Neural cell (in vitro differentiated cells): ENCODE data around the gene GUCA2A. TPM values are rescaled to one million over a fixed set of nuclear protein-coding genes. Genes with fewer than 3 reads are reported as not detected.

Experiments
- H2AFZ ChIP-seq: fragments of 200-600, 300-800 bp; sonication (generic), shearing (Covaris generic); 2 replicates; pipeline ENCODE4 v1.6.0; 2014; ENCODE audit warnings: low read depth, mild to moderate bottlenecking, antibody characterized with exemption, low read length, moderate library complexity
- H3F3A ChIP-seq: fragments of 200-600 bp; shearing (Covaris generic); 2 replicates; pipeline ENCODE4 v1.6.1; 2016; ENCODE audit warnings: mild to moderate bottlenecking, moderate library complexity, mixed read lengths, antibody characterized with exemption, low read length; ENCODE audit not compliant: insufficient read depth, poor library complexity, severe bottlenecking
- H3K27ac ChIP-seq: fragments of 200-600, 300-800 bp; sonication (generic), shearing (Covaris generic); 2 replicates; pipeline ENCODE4 v1.5.1; 2014; ENCODE audit warnings: mild to moderate bottlenecking, low read length, moderate library complexity
- H3K27me3 ChIP-seq: fragments of 300-800, 200-600 bp; sonication (generic), shearing (Covaris generic); 2 replicates; pipeline ENCODE4 v1.6.0; 2014; ENCODE audit warnings: mild to moderate bottlenecking, low read depth, low read length, moderate library complexity; ENCODE audit not compliant: insufficient read depth
- H3K36me3 ChIP-seq: fragments of 300-800, 200-600 bp; sonication (generic), shearing (Covaris generic); 2 replicates; pipeline ENCODE4 v1.5.1; 2014; ENCODE audit warnings: mild to moderate bottlenecking, antibody characterized with exemption, low read length, moderate library complexity; ENCODE audit not compliant: insufficient read depth
- H3K4me2 ChIP-seq: fragments of 300-800, 200-600 bp; sonication (generic), shearing (Covaris generic); 2 replicates; pipeline ENCODE4 v1.6.0; 2014; ENCODE audit warnings: mild to moderate bottlenecking, low read length
- H3K4me3 ChIP-seq: fragments of 300-800, 200-600 bp; sonication (generic), shearing (Covaris generic); 2 replicates; pipeline ENCODE4 v1.5.1; 2014; ENCODE audit warnings: mild to moderate bottlenecking, low read length, moderate library complexity
- H3K79me2 ChIP-seq: fragments of 200-600 bp; shearing (Covaris generic); replicated peaks from 2 replicates; pipeline ENCODE4 v1.6.0; 2014; ENCODE audit warnings: mild to moderate bottlenecking, low read length, moderate library complexity; ENCODE audit not compliant: insufficient read depth
- H3K9ac ChIP-seq: fragments of 300-800, 200-600 bp; sonication (generic), shearing (Covaris generic); 2 replicates; pipeline ENCODE4 v1.6.1; 2016; ENCODE audit warnings: mild to moderate bottlenecking, low read length, mixed read lengths
- H3K9me2 ChIP-seq: fragments of 200-600 bp; shearing (Covaris generic); 2 replicates; pipeline ENCODE4 v1.6.1; 2016; ENCODE audit warnings: mild to moderate bottlenecking, low read length, mixed read lengths; ENCODE audit not compliant: insufficient read depth
- H3K9me3 ChIP-seq: fragments of 200-600, 300-800 bp; sonication (generic), shearing (Covaris generic); 2 replicates; pipeline ENCODE4 v1.6.1; 2016; ENCODE audit warnings: mild to moderate bottlenecking, mixed run types, low read length, moderate library complexity, mixed read lengths
- H4K20me1 ChIP-seq: fragments of 200-600 bp; shearing (Covaris generic); 2 replicates; pipeline ENCODE4 v1.6.1; 2016; ENCODE audit warnings: mild to moderate bottlenecking, mixed run types; ENCODE audit not compliant: insufficient read depth
- EP300 ChIP-seq: fragments of 450-650 bp; conservative IDR thresholded peaks from 2 replicates; pipeline ENCODE4 v1.6.1; 2014; ENCODE audit warnings: antibody characterized with exemption, mild to moderate bottlenecking, moderate library complexity; ENCODE audit not compliant: poor library complexity, severe bottlenecking
- EZH2 ChIP-seq: fragments of 200-600, 300-800 bp; shearing (Covaris generic), sonication (generic); IDR thresholded peaks from 2 replicates; pipeline ENCODE4 v1.6.1; 2014; ENCODE audit warnings: antibody characterized with exemption, low read length, borderline replicate concordance, mild to moderate bottlenecking; ENCODE audit not compliant: insufficient read depth, poor library complexity, severe bottlenecking
- MXI1 ChIP-seq: fragments of 450-650 bp; conservative IDR thresholded peaks from 2 replicates; pipeline ENCODE4 v1.6.1; 2014; ENCODE audit warnings: antibody characterized with exemption, mild to moderate bottlenecking; ENCODE audit not compliant: poor library complexity, severe bottlenecking
- POLR2AphosphoS5 ChIP-seq: IDR thresholded peaks from 2 replicates; pipeline ENCODE4 v1.6.1; 2012
- RAD21 ChIP-seq: fragments of 450-650 bp; conservative IDR thresholded peaks from 2 replicates; pipeline ENCODE4 v1.6.1; 2014; ENCODE audit warnings: antibody characterized with exemption, mild to moderate bottlenecking, moderate library complexity
- SMC3 ChIP-seq: fragments of 450-650 bp; conservative IDR thresholded peaks from 2 replicates; pipeline ENCODE4 v1.6.1; 2014; ENCODE audit warnings: antibody characterized with exemption, mild to moderate bottlenecking, moderate library complexity; ENCODE audit not compliant: poor library complexity
- TAF1 ChIP-seq: IDR thresholded peaks from 2 replicates; pipeline ENCODE4 v1.6.1; 2012; ENCODE audit warnings: low read depth
- polyA plus RNA-seq: library from polyadenylated mRNA; depleted of rRNA; stranded (reverse); fragments of >200 nt; gene quantifications from 2 replicates; pipeline ENCODE4 v1.2.3, GENCODE V29; 2014
- TF ChIP-seq, protein P1 (sequence below): IDR thresholded peaks from 2 replicates; pipeline ENCODE4 v1.6.1; 2012; ENCODE audit warnings: borderline replicate concordance
- TF ChIP-seq, protein P2 (sequence below): fragments of 450-650 bp; IDR thresholded peaks from 2 replicates; pipeline ENCODE4 v1.5.1; 2014; ENCODE audit warnings: antibody characterized with exemption, mild to moderate bottlenecking, moderate library complexity; ENCODE audit not compliant: poor library complexity, severe bottlenecking

GUCA2A gene
- polyA plus RNA-seq, 1 donor from 2014 or later = not detected

DNA sequence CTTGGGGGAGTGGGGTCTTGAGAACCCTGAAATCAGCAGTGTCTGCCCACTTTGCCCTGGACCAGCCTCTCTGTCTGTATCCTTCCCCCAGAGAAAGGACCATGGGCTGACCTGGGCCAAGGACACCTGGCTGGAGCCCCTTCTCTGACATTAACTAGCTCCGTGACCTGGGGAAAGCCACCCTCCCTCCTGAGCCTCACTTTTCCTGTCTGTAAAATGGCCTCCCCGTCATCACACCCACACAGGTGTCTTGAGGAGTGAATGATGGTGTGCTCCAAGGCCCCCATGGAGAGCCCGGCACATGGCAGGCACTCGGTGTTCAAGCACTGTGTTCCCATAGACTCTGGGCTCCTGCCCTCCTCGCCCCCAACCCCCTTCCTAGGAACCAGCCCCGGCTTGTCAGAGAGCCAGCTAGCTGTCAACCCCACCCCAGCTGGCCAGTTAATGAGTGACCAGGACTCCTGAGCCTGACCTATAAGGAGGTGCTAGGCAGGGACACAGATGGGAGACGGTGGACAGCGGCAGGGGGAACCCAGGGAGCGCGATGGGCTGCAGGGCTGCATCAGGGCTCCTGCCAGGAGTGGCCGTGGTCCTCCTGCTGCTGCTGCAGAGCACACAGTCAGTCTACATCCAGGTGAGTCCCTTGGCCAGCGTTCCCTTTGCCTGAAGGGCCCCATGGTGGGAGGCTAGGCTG lies 11.5 kb downstream of the GUCA2A start, which contains the start of gene GUCA2B:
Gene GUCA2B, plus strand, starts transcription at position 504 of the 694 bp plus-strand sequence. Its CDS starts 41 bp downstream, at position 545.
- no peak within 1 kb of the TSS for H3K9ac ChIP-seq
- TF ChIP-seq RAD21 (no peak), POLR2AphosphoS5 (no peak), SMC3 (no peak), EZH2 (no peak), TAF1 (no peak), MXI1 (no peak), EP300 (no peak)
- TF ChIP-seq, protein P1, sequence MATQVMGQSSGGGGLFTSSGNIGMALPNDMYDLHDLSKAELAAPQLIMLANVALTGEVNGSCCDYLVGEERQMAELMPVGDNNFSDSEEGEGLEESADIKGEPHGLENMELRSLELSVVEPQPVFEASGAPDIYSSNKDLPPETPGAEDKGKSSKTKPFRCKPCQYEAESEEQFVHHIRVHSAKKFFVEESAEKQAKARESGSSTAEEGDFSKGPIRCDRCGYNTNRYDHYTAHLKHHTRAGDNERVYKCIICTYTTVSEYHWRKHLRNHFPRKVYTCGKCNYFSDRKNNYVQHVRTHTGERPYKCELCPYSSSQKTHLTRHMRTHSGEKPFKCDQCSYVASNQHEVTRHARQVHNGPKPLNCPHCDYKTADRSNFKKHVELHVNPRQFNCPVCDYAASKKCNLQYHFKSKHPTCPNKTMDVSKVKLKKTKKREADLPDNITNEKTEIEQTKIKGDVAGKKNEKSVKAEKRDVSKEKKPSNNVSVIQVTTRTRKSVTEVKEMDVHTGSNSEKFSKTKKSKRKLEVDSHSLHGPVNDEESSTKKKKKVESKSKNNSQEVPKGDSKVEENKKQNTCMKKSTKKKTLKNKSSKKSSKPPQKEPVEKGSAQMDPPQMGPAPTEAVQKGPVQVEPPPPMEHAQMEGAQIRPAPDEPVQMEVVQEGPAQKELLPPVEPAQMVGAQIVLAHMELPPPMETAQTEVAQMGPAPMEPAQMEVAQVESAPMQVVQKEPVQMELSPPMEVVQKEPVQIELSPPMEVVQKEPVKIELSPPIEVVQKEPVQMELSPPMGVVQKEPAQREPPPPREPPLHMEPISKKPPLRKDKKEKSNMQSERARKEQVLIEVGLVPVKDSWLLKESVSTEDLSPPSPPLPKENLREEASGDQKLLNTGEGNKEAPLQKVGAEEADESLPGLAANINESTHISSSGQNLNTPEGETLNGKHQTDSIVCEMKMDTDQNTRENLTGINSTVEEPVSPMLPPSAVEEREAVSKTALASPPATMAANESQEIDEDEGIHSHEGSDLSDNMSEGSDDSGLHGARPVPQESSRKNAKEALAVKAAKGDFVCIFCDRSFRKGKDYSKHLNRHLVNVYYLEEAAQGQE = no peak
- TF ChIP-seq, protein P2, sequence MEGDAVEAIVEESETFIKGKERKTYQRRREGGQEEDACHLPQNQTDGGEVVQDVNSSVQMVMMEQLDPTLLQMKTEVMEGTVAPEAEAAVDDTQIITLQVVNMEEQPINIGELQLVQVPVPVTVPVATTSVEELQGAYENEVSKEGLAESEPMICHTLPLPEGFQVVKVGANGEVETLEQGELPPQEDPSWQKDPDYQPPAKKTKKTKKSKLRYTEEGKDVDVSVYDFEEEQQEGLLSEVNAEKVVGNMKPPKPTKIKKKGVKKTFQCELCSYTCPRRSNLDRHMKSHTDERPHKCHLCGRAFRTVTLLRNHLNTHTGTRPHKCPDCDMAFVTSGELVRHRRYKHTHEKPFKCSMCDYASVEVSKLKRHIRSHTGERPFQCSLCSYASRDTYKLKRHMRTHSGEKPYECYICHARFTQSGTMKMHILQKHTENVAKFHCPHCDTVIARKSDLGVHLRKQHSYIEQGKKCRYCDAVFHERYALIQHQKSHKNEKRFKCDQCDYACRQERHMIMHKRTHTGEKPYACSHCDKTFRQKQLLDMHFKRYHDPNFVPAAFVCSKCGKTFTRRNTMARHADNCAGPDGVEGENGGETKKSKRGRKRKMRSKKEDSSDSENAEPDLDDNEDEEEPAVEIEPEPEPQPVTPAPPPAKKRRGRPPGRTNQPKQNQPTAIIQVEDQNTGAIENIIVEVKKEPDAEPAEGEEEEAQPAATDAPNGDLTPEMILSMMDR = no peak
- no peaks in the 10 kb centered on the region for H3K9me2 ChIP-seq
- no peaks in the 10 kb centered on the region for H4K20me1 ChIP-seq
- H3K4me2 ChIP-seq = no peak within 1 kb of the TSS
- H3K27ac ChIP-seq = no peak within 1 kb of the TSS
- no peaks in the 10 kb centered on the region for H3K9me3 ChIP-seq
- no peaks in the 10 kb centered on the region for H3K36me3 ChIP-seq
- H3K4me3 ChIP-seq = no peak within 1 kb of the TSS
- H3K79me2 ChIP-seq = no peaks in the 10 kb centered on the region
- H3K27me3 ChIP-seq = no peaks in the 10 kb centered on the region
- no peak within 1 kb of the TSS for H2AFZ ChIP-seq
- H3F3A ChIP-seq = no peaks in the 10 kb centered on the region

DNA sequence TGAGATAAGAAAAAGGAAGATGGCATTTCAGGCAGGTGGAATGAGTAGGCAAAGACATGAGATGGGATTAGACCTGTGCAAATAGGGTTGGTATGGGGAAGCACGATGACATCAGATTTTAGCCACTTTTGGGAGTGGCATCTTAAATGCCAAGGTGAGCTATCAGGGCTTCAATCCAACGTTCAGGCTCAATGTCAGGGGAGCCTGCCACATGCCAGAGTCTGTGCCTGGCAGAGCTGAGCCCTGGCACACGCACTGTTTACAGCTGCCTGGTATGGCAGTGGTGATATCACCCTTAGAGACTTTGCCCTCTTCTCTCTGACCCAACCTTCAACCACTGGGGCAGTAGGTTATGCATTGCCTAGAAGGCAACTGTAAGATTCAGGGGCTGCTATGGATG lies 12.4 kb downstream of the GUCA2A start:
- no peaks in the 10 kb centered on the region for H3K79me2 ChIP-seq
- no peaks in the 10 kb centered on the region for H3K9me2 ChIP-seq
- H3K9ac ChIP-seq = no peak overlapping the region
- no peaks in the 10 kb centered on the region for H4K20me1 ChIP-seq
- H3K4me3 ChIP-seq = no peak overlapping the region
- no peak overlapping the region for H2AFZ ChIP-seq
- no peaks in the 10 kb centered on the region for H3K9me3 ChIP-seq
- H3K4me2 ChIP-seq = no peak overlapping the region
- TF ChIP-seq RAD21 (no peak), MXI1 (no peak), SMC3 (no peak)
- no peaks in the 10 kb centered on the region for H3F3A ChIP-seq
- no peaks in the 10 kb centered on the region for H3K27me3 ChIP-seq
- H3K27ac ChIP-seq = no peak overlapping the region
- no peaks in the 10 kb centered on the region for H3K36me3 ChIP-seq
